HG03025 (cell line): ENCODE measurements around the gene PCYOX1L.

Experiments
- ATAC-seq: cut with Tn5 transposase; IDR thresholded peaks from one replicate; pipeline ENCODE4 v1.9.1; 2021; ENCODE audit warnings: mild to moderate bottlenecking, moderate library complexity; ENCODE audit not compliant: unreplicated experiment, low FRiP score

Gene PCYOX1L

DNA sequence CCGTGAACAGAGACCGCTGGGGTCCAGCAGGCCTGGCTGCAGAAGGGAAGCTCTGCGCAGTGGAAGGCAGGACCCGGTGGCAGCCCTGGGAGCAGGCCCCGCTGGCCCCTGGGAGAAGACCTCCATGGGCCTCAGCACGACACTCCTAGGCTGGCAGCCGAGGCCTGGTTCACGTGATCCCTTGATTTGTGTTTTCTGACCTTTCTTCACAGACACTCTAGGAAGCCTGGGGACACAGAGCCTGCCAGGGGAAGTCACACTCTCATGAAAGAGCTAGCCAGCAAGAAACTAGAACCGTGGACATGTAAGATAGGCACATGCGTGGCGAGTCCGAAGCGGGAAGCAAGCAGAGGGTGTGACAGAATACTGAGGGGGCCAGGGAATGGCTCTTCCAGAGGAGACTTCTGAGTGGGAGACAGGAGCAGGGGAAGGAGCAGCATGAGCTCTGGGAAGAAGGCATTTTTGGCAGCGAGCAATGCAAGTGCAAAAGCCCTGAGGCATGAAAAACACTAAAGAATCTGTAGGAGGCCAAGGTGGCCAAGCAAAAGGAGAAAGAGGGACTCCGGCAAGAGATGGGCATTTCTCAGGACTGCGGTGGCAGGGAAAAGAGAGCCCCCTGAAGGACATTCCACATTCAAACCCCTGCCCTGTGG is 47.8 kb downstream of the PCYOX1L start:
- ATAC-seq = no peak

DNA sequence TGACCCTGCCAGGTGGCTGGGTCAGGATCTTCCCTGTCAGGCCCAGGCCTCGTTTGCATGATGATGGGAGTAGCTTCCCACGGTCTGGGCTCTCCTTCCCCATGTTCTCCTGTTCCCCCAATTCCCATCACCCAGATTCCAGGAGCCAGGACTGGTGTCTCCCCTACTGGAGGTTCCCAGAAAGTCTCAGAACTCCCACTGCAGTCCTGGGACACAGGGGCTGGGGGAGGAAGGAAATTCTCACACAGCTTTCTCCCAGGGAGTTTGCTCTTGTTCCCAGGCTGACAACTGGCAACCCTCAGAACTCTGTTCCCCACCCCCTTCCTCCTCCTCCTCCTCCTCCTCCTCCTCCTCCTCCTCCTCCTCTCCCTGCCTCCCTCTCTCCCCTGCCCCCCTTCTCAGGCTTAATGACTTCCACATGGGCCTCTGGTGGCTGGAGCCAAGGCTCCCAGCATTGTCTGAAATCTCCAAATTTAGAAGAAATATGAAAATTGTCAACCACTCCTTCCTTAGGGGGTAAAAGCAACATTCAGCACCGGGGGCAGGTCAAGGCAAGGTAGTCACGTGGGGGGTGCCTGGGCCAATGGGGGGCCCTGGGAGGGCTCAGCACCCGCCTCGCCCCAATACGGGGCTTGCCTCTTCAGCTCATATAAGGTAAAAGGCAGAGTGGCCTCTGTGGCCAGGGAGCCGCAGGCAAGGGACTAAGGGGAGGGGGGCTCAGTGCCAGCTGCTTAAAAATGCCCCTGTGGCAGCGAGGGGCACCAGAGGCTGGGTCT is 48.5 kb downstream of the PCYOX1L start:
- ATAC-seq = no peak

DNA sequence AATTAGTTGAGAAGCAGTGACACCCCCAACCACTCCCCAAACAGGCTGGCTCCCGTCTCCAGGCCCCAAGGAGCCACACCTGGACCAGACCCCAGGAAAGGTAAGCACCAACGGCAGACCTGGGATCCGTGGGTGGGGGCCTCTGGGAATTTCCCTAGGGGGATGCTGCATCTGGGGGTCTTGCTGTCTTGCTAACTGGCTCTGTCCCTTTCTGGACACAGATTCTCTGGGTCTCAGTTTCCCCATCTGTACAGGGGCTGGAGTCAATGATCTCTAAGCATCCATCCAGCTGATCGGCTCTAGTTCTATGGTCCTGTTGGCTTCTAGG is 49.1 kb downstream of the PCYOX1L start:
- no peak for ATAC-seq

DNA sequence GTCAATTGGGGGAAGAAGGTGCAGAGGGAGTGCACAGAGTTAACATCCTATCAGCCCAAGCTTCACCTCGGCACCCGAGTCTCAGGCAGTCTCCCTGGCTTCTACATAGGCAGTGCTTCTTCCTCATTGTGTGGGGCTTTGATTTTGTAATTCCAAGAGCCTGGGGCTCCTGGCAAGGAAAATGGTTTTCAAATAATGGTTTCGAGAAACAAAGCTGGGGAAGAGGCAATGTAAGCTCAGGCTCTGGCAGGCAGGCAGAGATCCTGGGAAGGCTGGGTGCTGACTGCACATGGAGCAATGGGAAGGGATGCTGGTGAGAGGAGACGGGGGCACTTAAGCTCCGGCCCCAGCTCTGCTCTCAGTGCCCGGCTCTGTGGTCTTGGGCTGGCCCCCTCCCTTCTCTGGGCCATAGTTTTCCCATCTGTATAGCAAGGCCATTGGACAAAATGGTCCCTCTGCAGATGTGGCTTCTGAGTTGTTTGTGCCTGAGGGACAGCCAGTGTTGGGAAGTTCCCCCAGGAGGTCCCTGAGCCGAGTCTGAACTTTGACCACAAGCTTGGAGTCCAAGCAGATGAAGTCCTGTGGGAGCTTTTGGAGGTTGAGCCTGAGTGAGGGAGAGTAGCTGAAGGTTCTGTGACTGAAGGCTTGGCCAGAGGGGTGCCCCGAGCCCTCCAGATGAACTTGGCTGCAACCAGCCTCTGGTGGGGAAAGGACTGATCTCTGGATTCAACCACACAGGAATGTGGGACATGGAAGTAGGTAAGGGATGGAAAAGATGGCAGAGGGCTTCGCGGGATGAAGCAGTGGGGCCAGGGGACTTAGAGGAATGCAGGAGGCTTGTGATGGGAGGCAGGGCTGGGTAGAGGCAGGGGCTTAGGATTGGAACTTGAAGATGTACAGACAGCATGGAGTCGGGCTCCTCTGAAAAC is 49.7 kb downstream of the PCYOX1L start:
- ATAC-seq = no peak

DNA sequence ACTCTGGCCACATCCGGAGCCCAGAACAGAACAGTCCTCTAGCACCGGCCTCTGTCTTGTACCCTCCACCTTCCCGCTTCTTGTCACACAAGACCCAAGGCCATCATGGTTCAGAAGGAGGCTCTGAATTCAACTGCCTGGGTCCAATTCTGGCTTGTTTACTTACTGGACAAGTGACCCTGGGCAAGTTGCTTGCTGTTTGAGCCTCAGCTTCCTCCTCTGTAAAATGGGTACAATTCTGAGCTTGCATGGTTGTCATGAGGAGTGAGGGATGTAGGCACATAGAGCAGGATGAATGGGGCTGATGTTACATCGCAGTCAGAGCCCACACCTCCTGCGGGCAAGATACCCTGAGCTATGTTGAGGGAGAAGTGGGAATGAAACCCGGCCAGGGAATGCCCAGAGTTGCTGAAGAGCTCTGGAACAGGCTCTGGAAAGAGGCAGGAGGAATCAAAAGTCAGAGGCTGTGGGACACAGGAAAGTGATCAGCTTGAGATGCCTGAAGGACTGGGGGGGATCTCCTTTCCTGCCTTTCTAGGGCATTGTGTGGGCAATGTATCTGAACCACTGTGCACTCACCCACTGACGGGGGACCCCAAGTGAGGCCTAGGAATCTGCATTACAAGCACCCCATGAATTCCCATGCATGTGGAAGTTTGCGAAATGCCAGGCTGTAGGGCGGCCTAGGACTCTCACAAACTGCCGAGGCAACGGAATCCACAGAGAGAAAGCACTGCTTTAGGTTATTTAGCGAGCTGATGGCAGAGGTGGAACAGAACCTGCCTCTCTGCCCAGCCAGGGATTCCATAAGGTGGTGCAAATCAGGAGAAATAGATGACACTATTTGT is 50.6 kb downstream of the PCYOX1L start:
- no peak for ATAC-seq

DNA sequence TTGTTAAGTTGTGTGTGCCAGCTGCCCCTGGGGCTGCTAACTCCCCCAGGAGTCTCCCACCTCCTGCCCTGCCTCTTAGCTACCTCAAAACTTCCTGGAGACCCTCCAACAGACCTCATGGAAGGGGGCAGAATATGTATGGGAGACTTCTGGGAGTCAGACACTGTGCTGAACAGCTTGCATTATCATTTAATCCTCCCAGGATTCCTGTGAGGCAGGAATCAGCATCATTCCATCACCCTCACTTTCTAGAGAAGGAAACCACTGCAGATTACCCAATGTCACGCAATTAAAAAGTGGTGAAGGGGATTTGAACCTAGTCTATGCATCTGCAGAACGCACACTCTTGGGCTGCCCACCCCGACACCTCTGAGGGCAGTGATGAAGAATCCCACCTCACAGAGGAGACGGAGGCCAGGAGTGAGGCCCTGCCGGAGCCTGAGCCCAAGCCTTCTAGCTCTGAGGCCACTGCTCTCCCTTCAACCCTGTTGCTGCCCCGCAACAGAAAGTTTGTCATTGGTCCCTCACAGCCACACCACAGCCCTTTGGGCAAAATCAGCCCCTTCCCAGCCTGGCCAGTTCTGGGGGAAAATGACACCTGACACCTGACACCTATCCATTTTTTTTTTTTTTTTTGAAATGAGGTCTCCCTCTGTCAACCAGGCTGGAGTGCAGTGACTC is 51.6 kb downstream of the PCYOX1L start:
- ATAC-seq = no peak

DNA sequence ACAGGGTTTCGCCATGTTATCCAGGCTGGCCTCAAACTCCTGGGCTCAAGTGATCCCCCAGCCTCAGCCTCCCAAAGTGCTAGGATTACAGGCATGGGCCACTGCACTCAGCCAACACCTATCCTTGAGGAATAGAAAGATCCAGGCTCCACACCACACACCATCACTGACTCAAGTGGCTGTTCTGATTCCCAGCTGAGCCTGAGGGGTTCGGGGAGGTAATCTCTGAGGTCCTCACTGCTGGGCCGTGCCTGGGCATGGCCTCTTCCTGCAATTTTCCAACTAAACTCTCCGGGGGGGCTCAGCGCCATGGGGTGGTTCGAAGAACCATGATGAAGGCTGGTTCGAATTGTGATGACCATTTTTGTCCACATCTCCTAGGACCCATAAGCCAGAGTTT is 52.2 kb downstream of the PCYOX1L start:
- ATAC-seq = no peak

DNA sequence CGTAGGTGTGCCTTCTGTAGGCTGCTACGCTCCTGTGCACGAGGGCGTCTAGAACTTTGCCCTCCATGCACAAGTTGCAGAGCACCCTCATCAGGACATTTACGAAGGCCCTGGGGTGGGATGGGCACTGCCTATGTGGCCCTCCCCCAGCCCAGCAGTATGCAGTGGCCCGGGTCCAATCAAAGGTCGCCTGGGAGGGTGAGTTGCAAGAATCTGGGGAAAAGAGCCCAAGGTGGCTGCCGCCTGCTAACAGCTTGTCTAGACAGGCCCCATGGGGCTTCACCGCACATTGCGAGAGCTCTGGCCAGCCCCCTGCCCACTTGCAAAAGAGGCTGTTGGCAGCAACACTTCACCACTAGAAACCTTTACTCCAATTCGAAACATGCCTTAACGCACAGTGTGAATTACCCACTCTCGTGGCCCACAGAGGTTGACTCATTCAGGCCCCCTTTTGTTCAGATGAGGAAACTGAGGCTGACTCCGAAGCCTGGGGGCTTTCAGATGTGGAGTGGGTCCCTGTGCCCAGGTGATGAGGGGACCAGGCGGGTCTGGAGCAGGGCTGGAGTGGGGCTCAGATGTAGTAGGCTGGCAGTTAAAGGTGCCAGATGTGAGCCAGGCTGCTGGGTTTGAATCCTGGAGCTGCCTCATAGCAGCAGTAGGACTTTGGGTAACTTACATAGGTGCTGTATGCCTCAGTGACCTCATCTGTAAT is 53.0 kb downstream of the PCYOX1L start:
- ATAC-seq = no peak

DNA sequence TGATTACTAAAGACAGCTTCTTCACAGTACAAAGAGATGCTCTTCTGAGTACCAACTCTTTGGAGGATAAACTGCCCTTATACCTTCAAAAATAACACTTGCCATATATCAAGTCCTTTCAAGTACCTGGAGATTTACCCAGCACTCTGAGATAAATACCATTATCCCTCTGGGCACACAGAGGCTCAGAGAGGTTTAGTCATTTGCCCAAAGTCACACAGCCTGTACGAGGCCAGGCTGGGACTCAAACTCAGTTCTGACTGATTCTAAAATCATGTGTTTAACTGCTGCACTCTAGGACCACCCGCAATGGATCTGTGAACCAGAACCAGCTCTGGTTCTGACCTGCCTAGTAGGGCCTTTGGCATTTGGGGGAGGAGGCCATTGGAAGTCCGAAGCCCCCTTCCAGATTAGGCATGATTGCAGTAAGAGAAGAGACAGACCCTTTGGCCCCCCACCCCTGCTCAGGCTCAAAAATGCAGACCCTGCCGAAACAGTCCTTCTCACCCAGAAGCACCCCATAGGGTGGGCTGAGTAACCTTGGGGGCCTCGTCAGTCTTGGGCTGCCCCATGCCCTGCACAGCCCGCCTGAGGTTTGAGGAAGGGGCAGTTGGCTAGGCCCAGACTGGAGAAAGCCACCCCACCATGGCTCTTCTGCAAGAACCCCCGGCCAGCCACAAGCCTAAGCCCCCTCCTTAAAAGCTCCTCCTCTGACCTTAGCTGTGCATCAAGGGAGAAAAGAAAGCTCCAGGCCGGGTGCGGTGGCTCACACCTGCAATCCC is 54.1 kb downstream of the PCYOX1L start:
- no peak for ATAC-seq

DNA sequence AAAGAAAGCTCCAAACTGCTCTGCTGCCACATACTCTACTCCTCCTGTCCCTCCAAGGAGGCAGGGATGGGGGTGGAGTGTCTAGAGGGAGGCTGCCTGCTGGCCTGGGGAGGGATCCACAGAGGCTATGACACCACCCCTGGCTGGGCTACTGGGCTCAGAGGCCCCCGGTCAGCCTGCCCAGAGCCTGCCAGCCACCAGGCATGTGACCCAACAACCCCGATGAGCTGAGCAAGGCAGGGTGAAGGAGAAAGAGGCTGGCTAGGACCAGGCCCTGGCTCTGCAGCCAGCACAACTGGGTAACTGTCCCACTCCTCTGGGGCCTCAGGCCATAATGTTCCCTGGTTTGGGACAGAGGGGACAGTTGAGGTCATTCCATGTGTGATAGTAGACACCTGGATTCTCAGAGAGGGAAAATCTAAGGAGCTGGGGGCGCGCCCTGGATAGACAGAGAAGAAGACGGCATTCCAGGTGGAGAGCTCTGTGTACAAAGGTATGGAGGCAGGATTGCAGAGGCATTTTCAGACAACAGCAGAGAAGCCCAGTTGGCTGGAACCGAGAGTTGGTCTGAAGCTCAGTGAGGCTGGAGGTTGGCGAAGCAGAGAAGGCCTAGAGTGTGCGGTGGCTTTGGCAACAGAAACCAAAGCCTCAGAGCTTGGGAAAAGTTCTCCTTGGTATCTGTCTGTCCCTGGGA is 55.1 kb downstream of the PCYOX1L start:
- ATAC-seq = no peak

DNA sequence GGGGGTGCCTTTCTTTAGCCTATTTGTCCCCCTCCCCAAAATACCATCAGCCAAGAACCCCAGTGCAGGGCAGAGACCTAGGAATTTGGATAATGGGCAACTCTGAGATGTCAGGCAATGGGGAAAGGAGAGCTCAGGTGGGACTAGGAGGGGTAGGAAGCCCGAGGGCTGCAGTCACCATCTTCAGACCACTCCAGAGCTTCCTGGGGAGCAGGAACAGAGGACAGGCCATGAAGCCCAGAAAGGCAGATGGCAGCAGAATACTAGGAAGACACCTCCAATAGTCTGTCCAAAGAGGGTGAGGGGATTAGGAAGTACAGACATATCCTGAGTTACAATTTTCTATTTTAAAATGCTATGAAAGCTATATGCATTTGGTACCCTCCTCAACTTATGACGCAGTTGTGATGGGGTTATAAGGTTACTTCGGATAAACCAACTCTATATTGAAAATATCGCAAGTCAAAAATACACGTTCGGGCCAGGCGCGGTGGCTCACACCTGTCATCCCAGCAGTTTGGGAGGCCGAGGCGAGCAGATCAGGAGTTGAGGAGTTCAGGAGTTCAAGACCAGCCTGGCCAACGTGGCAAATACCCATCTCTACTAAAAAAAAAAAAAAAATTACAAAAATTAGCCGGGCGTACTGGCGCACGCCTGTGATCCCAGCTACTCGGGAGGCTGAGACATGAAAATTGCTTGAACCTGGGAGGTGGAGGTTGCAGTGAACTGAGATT is 55.8 kb downstream of the PCYOX1L start:
- ATAC-seq = no peak

DNA sequence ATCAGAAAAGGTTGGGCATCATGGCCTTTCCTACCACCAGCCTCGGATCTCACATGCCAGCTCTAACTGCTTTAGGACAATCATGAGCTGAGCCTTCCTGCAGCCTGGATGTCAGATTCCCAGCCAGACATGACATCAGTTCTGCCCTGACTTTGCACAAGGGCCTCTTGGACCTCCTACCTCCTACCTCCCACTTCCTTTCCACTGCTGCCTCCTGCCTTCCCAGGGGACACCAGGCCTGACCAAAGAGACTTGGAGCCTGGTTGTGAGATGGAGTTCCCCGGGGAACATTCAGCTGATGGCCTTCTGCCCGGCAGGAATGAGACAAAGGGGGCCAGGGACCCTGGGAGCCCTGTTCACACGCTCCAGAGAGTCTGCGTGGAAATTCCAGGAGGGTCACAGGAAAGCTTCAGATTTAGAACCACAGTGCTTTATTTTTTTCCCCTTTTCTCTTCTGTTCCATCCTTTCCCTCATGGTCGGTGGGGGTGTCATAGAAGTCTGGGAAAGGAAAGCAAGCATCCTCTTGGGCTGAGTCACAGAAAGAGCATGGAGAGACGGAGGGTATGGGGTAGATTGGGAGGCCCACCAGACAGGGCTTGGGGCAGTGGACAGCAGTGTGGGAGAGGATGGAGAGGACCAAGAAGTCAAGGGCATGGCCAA is 56.7 kb downstream of the PCYOX1L start:
- no peak for ATAC-seq

DNA sequence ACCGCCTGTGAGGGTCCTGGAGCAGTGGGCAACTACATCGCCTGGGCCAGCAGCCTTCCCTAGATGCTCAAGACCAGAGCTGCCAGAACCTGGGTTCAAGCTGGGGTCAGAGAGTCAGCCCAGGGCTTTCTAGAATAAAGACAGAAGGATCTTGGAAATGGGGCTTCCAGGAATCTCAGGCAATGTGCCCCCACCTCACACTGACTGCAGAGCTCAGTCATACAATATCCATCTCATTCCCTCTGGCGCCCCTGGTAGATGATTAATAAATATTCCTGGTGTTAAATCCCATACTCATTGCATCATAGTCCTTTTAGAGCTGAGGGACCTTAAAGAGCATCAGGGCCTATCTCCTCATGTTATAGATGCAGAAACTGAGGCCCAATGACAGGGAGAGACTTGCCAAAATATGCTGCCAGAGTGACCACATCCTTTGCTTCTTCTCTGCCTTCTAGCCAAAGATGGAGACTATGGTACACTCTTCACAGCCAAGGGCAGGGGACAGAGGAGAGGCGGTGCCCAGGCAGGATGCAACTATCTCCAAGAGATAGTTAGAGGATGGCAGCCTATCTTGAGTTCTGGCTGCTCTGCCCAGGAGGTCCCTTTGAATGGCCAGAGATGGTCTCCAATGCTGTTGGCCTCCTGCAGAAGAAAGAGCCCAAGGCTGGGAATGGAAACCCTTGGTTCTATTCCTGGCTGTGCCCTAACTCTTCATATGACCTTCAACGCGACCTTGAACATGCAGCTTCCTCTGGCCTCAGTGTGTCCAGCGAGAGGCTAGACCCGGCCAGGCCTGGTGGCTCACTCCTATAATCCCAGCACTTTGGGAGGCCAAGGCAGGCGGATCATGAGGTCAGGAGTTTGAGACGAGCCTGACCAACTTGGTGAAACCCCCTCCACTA is 57.5 kb downstream of the PCYOX1L start:
- no peak for ATAC-seq

DNA sequence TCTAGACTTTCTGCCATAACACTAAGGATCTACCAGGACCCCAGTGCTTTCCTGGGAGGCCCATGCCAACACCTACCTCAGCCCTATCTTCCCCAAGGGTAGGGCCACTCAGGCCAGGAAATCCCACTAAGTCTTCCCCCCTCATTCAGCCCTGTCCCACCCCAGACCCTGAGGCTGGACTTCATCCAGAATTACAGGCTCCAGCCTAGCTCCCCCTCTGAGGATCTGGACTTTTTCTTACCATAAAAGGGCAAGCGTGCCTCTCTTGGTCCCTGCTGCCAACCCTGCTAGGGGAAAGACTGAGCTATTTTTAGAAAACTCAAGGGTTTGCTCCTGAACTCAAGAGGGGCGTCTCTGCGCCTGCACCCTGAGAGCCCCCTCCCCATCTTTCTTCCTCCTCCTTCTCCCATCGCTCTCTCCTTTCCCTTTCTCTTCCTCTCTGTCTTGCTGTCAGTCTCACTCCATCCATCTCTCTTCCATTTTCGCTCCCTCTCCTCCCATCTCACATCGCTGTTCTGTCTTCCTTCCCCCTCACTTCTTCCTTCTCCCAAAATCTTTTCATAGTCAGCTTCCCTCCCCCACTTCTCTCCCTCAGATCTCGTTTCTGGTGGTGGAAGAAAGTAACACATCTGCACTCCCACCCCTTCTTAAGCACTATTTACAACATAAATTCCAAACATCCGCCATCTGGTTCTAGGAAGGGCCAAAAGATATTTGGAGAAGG is 59.3 kb downstream of the PCYOX1L start:
- ATAC-seq = no peak

DNA sequence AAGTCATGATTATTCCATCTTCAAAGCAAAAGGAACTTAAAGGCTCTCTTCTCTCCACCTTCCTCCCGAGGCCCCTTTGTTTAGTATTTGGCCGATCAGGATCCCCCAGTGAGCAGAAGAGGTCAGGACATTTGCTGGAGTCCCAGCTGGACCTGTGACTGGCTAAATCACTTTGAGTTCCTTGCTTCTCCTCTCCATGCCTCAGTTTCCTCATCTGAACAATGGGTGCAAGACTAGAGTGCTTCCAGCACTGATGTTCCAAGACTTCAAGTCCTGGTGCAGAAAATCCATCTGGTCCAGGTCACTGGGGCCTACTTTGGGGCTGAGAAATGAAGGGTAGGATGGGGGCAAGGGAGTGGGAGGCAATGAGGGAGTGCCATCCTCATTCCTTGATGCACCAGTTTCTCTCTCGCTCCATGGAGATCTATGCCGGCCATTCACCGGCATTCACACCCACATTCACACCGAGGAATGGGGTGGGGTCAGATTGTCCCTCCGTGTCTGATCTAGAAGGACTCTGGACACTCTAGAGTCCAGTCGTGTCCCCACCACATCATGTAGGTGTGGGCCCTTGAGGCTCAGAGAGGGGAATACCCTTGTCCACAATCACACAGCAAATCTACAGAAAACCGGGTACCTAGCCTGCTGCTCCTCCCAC is 60.0 kb downstream of the PCYOX1L start:
- no peak for ATAC-seq
